Ovary (tissue), 9 donors: Measurements from ENCODE around the gene SND1. TPM values are rescaled to one million over a fixed set of nuclear protein-coding genes. Genes with fewer than 3 reads are reported as not detected.

Experiments
- DNase-seq, 5 donors: peaks; one replicate each; pipeline ENCODE4 v3.0.0-alpha.2; 2019 to 2020
- H3K27ac ChIP-seq, 2 donors: fragments of 200-600 bp; one replicate each; pipeline versions ENCODE4 v1.5.1 to v1.8.0; 2019 to 2022
- H3K27me3 ChIP-seq: fragments of 200-600 bp; one replicate; pipeline ENCODE4 v1.8.0; 2022
- H3K36me3 ChIP-seq: fragments of 200-600 bp; sonication (generic); one replicate; pipeline ENCODE4 v1.5.1; 2019
- H3K4me1 ChIP-seq: one replicate; pipeline ENCODE4 v1.8.1; 2013; ENCODE audit warnings: mild to moderate bottlenecking, moderate library complexity; ENCODE audit not compliant: insufficient read depth
- H3K4me3 ChIP-seq: fragments of 200-600 bp; sonication (generic); one replicate; pipeline ENCODE4 v1.5.1; 2017
- H3K9me3 ChIP-seq, 2 donors: fragments of 200-600 bp in 1 of 2; sonication (generic) in 1 of 2; one replicate each; pipeline versions ENCODE4 v1.5.1 to v1.8.1; 2013 to 2019; ENCODE audit warnings: mild to moderate bottlenecking in 1 of 2, moderate library complexity in 1 of 2
- CTCF ChIP-seq, 3 donors: fragments of 450-650 bp in 2 of 3; fragments of 200-600 bp in 1 of 3; IDR thresholded peaks; one replicate each; pipeline versions ENCODE4 v1.5.1 to v1.8.0; 2016 to 2022; ENCODE audit warnings: antibody characterized with exemption in 3 of 3, mild to moderate bottlenecking in 1 of 3
- EP300 ChIP-seq: sonication (generic); formaldehyde crosslinking; IDR thresholded peaks from one replicate; pipeline ENCODE4 v1.6.1; 2017; ENCODE audit warnings: antibody characterized with exemption
- POLR2A ChIP-seq: fragments of 450-650 bp; IDR thresholded peaks from one replicate; pipeline ENCODE4 v1.6.1; 2017; ENCODE audit warnings: antibody characterized with exemption, mild to moderate bottlenecking, moderate library complexity
- WGBS, 3 donors: extraction: QIAGEN DNeasy Blood & Tissue Kit in 1 of 3; methylation state at CpG; one replicate each; pipeline versions ENCODE4 v1.1.5 to v1.1.7; 2013 to 2017; 5-methylcytosine and 5-hydroxymethylcytosine counted together
- intact Hi-C, 4 donors: fragments of 100-400 bp; cut with DNase I; formaldehyde crosslinking; loops; one replicate each; pipeline versions ENCODE4 v1.11.0 to v1.15.1; 2022 to 2023
- polyA plus RNA-seq, 2 donors: library from polyadenylated mRNA; stranded (reverse); fragments of 200-250 nt in 1 of 2; fragments of 350-450 nt in 1 of 2; fragmentation: Illumina TruSeq in 1 of 2; extraction: RNeasy Lipid Tissue Mini Kit (QIAGEN cat#74804) in 1 of 2; gene quantifications; one replicate each; pipeline ENCODE4 v1.2.3, GENCODE V29; 2013 to 2014
- total RNA-seq, 7 donors: library from RNA; depleted of rRNA in 2 of 7; stranded (reverse); fragments of >200 nt in 2 of 7; fragmentation: NEBNext Ultra II Directional in 3 of 7; extraction: Animal tissue kit (Norgen Biotek cat#: 25700) in 3 of 7; gene quantifications; one replicate each; pipeline versions ENCODE4 v1.1.0 to v1.2.4, GENCODE V29; 2016 to 2023
- donor health status: DM: no; HTN: no; CAD: no; lungs with moderate emphysema.
- donor health status: DM: no; HTN: no; CAD: no.
- donor health status: Bipolar disorder and iron deficiency.
- donor health status: DM: yes; HTN: yes; CAD: no.
- donor health status: DM: no; HTN: no; CAD: no.
- donor health status: DM: yes; HTN: yes; CAD: no.

The SND1 gene
- total and polyA plus RNA-seq, 9 donors: 91.4 to 297 (median 182) TPM

GRCh38 chr7:127769137-127769536 is 117.1 kb downstream of the SND1 start:
- Histone ChIP-seq H3K27me3 (no peaks in the 10 kb centered on the region), H3K36me3 (no peaks in the 10 kb centered on the region), H3K4me3 (no peak overlapping the region), H3K4me1 (peaks cover 4% of the 10 kb centered on the region), H3K27ac (no peak overlapping the region), H3K9me3 (no peaks in the 10 kb centered on the region)
- DNase-seq: no peak
- WGBS, 3 donors: 77 to 86% (median 86%) methylated on average over 4 of the region's 4 CpGs
- intact Hi-C loops: no loop called here
- no peak for TF ChIP-seq CTCF (IDR thresholded peaks at IDR 0.05)

DNA sequence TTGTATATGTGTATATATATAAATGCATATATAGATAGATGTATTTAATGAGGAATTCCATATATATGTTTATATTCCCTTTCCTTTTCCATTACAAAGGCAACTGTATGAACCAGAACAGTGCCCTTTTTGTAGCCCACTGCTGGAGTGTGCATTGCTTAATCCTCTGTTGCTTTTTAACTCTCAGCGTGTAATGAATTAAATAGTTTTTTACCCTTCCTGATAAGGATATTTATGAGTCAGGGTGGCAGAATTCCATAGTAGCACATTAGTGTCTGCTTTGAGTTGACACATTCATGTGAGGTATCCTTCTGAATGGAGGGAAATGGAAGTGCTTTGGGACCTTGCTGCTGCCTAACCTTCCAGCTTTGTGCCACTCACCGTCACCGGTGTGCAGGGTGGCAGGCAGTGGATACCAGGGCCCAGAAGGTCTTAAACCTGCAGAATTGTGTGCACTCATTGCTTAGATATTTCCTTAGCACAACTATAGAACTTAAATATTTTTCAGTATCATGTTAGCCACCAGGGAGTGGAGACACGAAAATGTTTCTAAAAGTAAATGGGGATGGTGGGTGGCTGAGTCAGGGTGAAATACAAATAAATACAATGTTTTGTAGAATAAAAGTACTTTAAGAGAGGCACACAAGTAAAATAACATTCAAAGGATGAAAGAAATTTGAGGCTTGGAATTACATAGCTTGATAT is 117.9 kb downstream of the SND1 start:
- intact Hi-C loops: no loop called here

DNA sequence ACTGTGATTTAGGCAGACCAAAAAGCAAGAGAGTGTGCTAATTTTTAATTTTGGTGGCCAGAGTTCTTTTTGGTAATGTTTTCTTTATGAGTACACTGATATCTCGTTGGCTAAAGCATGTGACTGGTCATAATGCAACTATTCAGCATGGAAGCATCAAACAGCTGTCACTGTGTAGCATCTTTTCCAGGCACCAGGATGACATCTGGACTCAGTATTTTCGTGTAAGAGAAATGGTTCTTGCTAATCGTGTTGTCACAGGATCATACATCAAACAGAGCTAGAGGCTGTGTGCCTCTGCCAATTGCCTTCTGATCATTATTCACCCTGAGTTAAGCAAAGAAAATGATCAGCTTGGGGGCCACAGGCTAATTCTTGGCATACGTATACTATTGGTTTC is 118.9 kb downstream of the SND1 start:
- H3K36me3 ChIP-seq: no peaks in the 10 kb centered on the region
- intact Hi-C loops: no loop called here
- WGBS, 3 donors: 44 to 50% (median 49%) methylated on average over 4 of the region's 4 CpGs
- H3K4me1 ChIP-seq: peaks cover 4% of the 10 kb centered on the region
- no peak overlapping the region for H3K4me3 ChIP-seq
- DNase-seq: no peak
- TF ChIP-seq EP300 (no peak), POLR2A (no peak), CTCF (IDR thresholded peaks at IDR 0.05) (no peak)
- no peaks in the 10 kb centered on the region for H3K9me3 ChIP-seq
- H3K27me3 ChIP-seq: no peaks in the 10 kb centered on the region
- no peak overlapping the region for H3K27ac ChIP-seq

More for the DNA sequence above, 117.9 kb downstream of the SND1 start:
- no peaks in the 10 kb centered on the region for H3K36me3 ChIP-seq
- H3K4me3 ChIP-seq: no peak overlapping the region
- peaks cover 4% of the 10 kb centered on the region for H3K4me1 ChIP-seq
- TF ChIP-seq POLR2A (no peak), CTCF (IDR thresholded peaks at IDR 0.05) (no peak), EP300 (no peak)
- H3K27me3 ChIP-seq: no peaks in the 10 kb centered on the region
- no peak overlapping the region for H3K27ac ChIP-seq
- WGBS, 3 donors: 53 to 59% (median 55%) methylated on average over 4 of the region's 4 CpGs
- H3K9me3 ChIP-seq: no peaks in the 10 kb centered on the region
- no peak for DNase-seq

DNA sequence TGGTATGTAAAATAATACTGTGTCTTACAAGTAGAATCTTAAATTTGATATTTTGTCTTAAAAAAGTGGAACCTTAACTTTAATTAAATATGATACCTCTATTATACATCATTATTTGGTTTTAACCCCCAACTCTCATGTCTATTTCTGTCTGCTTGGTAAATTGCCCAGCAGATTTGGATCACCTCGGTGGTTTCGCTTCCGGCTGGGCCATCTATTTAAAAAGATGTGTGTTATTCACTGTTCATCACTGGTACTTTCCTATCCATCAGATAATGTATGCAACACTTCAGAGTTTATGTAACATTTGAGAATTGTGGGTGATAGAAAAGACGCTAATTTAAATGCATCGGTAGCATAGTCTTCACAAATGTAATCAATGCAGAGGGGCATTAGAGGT is 119.7 kb downstream of the SND1 start:
- Histone ChIP-seq H3K36me3 (no peaks in the 10 kb centered on the region), H3K27ac (no peak overlapping the region), H3K27me3 (no peaks in the 10 kb centered on the region), H3K4me3 (no peak overlapping the region), H3K9me3 (no peaks in the 10 kb centered on the region), H3K4me1 (peaks cover 4% of the 10 kb centered on the region)
- WGBS, 3 donors: 88 to 91% (median 91%) methylated on average over 5 of the region's 5 CpGs
- no peak for DNase-seq
- TF ChIP-seq CTCF (IDR thresholded peaks at IDR 0.05) (no peak), EP300 (no peak), POLR2A (no peak)
- intact Hi-C loops: no loop called here
